Fibroblast of mammary gland (primary cell): Measurements from ENCODE around the gene CCND3.

Experiments used
- DNase-seq: peaks from one replicate; pipeline ENCODE4 v3.0.0-alpha.2; 2010; ENCODE audit warnings: low read depth
- H3K4me3 ChIP-seq: 2 replicates; pipeline ENCODE4 v1.5.1; 2011; ENCODE audit warnings: low read depth, mild to moderate bottlenecking, low read length, moderate library complexity; ENCODE audit not compliant: control insufficient read depth
- CTCF ChIP-seq: conservative IDR thresholded peaks from 2 replicates; pipeline ENCODE4 v1.5.1; 2011; ENCODE audit warnings: low read depth, low read length, inconsistent platforms; ENCODE audit not compliant: control insufficient read depth, insufficient read depth

The CCND3 gene

GRCh38 chr6:41939848-41940758, 1.5 kb downstream of the CCND3 start:
- H3K4me3 ChIP-seq: peak overlapping the region; percentile 77

GRCh38 chr6:41939176-41939847, 2.3 kb downstream of the CCND3 start:
- H3K4me3 ChIP-seq: peak overlapping the region; percentile 5
- peak; percentile 44 for DNase-seq
- no peak for TF ChIP-seq CTCF

More at GRCh38 chr6:41939848-41940758, 1.5 kb downstream of the CCND3 start:
- TF ChIP-seq CTCF: no peak
- peak; percentile 62 for DNase-seq

DNA sequence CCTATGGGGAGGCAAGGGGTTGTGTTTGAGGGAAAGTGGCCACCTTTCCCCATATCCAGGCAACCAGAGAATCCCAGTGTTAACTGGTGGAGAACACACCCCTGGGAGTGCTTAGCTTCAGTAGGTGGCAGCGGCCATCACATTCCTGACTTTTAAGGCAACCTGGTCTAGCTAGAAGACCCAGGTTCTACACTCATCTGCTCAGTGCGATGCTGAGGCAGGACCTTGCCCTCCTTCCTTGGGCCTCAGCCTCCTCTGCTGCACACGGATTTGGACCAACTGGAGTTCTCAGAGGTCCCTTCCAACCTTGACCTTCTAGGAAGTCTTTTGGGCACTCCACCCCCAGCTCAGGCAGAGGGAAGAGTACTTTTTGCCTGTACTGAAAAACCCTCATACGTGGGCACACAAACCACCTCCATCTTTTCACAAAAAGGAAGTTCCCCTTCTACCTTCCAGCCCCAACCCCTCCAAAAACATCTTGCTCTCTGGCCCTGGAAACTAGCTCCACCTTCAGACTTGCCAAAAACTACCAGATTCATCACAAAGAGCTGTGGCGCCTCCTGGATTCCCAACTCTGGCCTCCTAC, 2.9 kb downstream of the CCND3 start:
- DNase-seq: no peak
- no peak for TF ChIP-seq CTCF
- H3K4me3 ChIP-seq: peak overlapping the region; percentile 5

DNA sequence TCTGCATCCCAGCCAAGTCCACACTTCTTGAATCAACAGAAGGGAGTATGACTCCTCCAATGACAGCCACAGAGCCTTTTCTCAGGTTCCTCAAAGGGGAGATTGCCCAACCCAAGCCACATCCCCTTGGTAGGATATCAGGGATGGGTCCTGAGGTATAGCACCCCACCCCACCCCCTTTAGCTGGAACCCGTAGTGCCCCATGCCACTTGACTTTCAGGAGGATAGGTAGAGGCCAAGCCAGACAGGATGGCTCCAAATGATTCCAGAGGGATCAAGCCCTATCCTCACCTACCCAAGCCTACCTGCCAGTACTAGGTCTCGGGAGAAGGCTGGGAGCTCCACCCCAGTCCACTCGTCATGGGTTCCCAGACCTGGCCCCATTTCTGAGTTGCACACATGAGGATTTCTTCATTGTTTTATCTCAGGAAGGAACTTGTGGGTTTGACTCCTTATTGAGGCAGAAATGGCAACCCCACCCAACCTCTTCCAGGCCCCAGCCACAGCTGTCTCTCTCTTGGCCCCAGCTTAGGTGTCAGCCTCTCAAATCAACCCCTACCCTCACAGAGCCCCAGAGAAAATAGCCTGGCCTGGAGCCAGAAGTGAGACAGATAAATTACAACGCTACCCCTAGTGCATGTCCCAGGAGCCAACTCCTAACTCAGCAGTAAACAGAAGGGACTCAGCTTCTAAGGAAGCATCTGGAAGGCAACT, 3.6 kb downstream of the CCND3 start:
- no peak for TF ChIP-seq CTCF
- DNase-seq: no peak
- H3K4me3 ChIP-seq: no peak overlapping the region

- no peak for TF ChIP-seq CTCF
- DNase-seq: no peak
- H3K4me3 ChIP-seq: no peak overlapping the region
Measured at GRCh38 chr6:41937472-41937860, 4.1 kb downstream of the CCND3 start.

- DNase-seq: peak; percentile 92
- no peak overlapping the region for H3K4me3 ChIP-seq
- TF ChIP-seq CTCF: peak; percentile 95
Measured at GRCh38 chr6:41936073-41936837, 5.4 kb downstream of the CCND3 start.
